ENCODE results near the gene SYCP2. TPM values are rescaled to one million over a fixed set of nuclear protein-coding genes. Genes with fewer than 3 reads are reported as not detected.

Gene SYCP2
- total RNA-seq, 1 donor from 2014 or later: 1.6 TPM

DNA sequence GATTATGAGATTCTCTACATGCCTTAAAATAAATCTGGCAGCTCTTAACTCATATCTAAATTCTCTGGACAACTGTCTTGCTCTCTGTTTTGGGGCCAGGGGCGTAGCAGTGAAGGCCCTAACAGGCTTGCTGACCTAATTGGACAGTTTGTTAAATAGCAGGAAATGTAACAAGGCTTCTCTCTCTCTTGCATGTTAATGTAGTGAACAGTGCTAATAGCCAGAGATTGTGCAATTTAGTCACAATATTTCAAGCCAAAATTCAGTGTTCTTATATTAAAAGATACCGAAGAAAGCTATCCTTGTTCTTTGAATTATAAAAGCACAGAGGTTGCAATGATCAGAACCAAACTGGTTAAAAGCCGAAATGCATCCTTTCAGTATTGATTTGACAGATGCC is 3.7 kb upstream of the SYCP2 start:
- Mint-ChIP-seq H3K27me3 (peaks cover 3% of the 10 kb centered on the region), H3K4me1 (ENCODE audit: unreplicated experiment) (peaks cover 26% of the 10 kb centered on the region), H3K9me3 (no peaks in the 10 kb centered on the region), H3K36me3 (peaks cover 6% of the 10 kb centered on the region), H3K4me3 (peak overlapping the region; percentile 59), H3K27ac (no peak overlapping the region)
- no peak for TF ChIP-seq CTCF (conservative IDR thresholded peaks at IDR 0.05)
- no peak for DNase-seq (ENCODE audit: extremely low spot score, unreplicated experiment)

- H3K27ac Mint-ChIP-seq: no peak overlapping the region
- H3K36me3 Mint-ChIP-seq: peaks cover 6% of the 10 kb centered on the region
These were observed 3.0 kb upstream of the SYCP2 start for GRCh38 chr20:59936409-59936808.

GRCh38 chr20:59935457-59936185 is 2.2 kb upstream of the SYCP2 start:
- H3K9me3 Mint-ChIP-seq: no peaks in the 10 kb centered on the region
- TF ChIP-seq CTCF (conservative IDR thresholded peaks at IDR 0.05): no peak
- peak overlapping the region; percentile 26 for H3K4me3 Mint-ChIP-seq
- peaks cover 27% of the 10 kb centered on the region for H3K4me1 Mint-ChIP-seq (ENCODE audit: unreplicated experiment)
- DNase-seq (ENCODE audit: extremely low spot score, unreplicated experiment): no peak
- H3K27me3 Mint-ChIP-seq: peaks cover 3% of the 10 kb centered on the region
- no peak overlapping the region for H3K27ac Mint-ChIP-seq
- peaks cover 6% of the 10 kb centered on the region for H3K36me3 Mint-ChIP-seq

More at GRCh38 chr20:59936409-59936808, 3.0 kb upstream of the SYCP2 start:
- peak overlapping the region; percentile 26 for H3K4me3 Mint-ChIP-seq
- DNase-seq (ENCODE audit: extremely low spot score, unreplicated experiment): no peak
- H3K4me1 Mint-ChIP-seq (ENCODE audit: unreplicated experiment): peaks cover 27% of the 10 kb centered on the region
- no peak for TF ChIP-seq CTCF (conservative IDR thresholded peaks at IDR 0.05)
- H3K9me3 Mint-ChIP-seq: no peaks in the 10 kb centered on the region
- peaks cover 3% of the 10 kb centered on the region for H3K27me3 Mint-ChIP-seq

DNA sequence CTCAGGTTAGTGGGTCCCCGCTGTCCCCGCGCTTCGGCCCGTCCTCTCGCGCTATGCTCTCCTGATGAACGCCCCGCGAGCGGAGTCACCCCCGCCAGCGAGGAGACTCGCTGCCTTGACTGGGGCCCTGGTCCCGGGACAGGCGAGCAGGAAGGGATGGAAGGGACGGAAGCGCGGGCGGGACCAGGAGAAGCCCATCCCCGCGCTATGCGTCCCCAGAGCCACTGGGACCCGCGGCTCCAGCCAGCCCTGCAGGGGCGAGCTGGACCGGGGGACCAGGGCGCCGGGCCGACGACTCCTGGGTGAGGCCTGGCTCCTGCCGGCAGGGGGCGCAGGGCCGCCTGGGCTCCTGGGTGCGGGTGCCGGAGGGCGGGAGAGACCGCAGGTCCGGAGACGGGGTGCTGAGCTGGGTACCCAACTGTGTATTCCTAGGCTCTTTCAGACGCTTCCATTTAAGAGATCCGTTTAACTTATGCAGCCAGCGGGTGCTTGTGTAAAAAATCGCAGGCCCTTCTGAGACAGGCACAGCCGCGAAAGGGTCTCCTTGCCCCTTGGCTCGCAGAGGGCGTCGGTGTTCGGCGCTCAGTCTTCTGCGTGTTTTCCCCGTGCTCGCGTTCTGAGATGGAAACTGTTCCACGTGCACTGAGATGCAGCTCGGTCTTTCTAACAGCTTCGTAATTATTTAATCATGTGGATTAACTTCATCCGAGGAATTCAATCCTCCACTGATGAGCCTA is 580 bp upstream of the SYCP2 start:
- Mint-ChIP-seq H3K4me3 (peak overlapping the region; percentile 84), H3K4me1 (ENCODE audit: unreplicated experiment) (peaks cover 27% of the 10 kb centered on the region), H3K9me3 (no peaks in the 10 kb centered on the region), H3K27ac (no peak overlapping the region), H3K36me3 (peaks cover 6% of the 10 kb centered on the region), H3K27me3 (peaks cover 3% of the 10 kb centered on the region)
- peak; percentile 99 for TF ChIP-seq CTCF (conservative IDR thresholded peaks at IDR 0.05)
- peak; percentile 86 for DNase-seq (ENCODE audit: extremely low spot score, unreplicated experiment)

DNA sequence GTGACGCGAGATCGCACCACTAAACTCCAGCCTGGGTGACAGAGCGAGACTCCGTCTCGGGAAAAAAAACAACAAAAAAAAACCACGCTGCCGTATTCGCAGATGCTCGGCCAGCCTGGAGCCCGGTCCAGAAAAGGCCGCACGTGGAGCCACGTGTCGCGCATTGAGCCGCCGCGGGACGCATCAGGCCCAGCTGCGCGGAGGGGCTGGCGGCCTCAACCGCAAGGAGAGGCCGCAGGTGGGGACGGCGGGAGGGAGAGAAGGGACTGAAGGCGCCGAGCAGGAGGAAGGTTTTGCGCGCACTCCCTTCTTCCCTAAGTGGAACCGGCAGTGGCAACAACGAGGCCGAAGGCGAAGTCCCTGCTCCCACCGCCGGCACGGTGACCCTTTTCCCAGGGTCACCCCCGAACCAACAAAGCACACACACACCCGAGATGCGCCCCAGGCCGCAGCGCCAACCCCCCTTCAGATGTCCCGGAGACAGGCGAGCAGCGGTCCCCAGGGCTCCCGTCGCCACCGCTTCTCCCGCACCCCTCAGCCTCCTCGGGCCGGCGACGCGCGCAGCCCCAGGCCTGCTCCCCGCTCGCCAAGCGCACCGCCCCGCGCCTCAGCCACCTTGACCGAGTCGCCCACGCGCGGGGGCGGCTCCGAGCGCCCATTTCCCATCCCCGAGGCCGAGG is 681 bp downstream of the SYCP2 start:
- no peak overlapping the region for H3K4me3 Mint-ChIP-seq

More for the DNA sequence above, 681 bp downstream of the SYCP2 start:
- H3K36me3 Mint-ChIP-seq: no peaks in the 10 kb centered on the region
- TF ChIP-seq CTCF (conservative IDR thresholded peaks at IDR 0.05): no peak
- no peak for DNase-seq (ENCODE audit: extremely low spot score, unreplicated experiment)
- H3K4me1 Mint-ChIP-seq (ENCODE audit: unreplicated experiment): peaks cover 16% of the 10 kb centered on the region
- no peaks in the 10 kb centered on the region for H3K9me3 Mint-ChIP-seq
- peaks cover 3% of the 10 kb centered on the region for H3K27me3 Mint-ChIP-seq
- H3K27ac Mint-ChIP-seq: no peak overlapping the region
